Putamen (tissue), 1 donor: ENCODE measurements around the gene DIS3L2.
A peak's percentile ranks its signal among the peaks of the same experiment; 100 is the strongest.
"Not testable (repeated sequence)": the region's sequence is repeated elsewhere in the genome, so short reads cannot be mapped to it uniquely, and the experiment has no call there.

ENCODE experiments used
- DNase-seq: peaks from one replicate; pipeline ENCODE4 v3.0.0-alpha.2; 2016; ENCODE audit warnings: low spot score

DIS3L2 gene

GRCh38 chr2:232176587-232176986 is 215.1 kb downstream of the DIS3L2 start:
- not testable (repeated sequence) for DNase-seq

- no peak for DNase-seq
Observed at GRCh38 chr2:232183279-232183678, 221.8 kb downstream of the DIS3L2 start.

- no peak for DNase-seq
Observed at GRCh38 chr2:232184346-232184745, 222.8 kb downstream of the DIS3L2 start.

- DNase-seq: peak; percentile 10
Observed at GRCh38 chr2:232190796-232191195, 229.3 kb downstream of the DIS3L2 start.

GRCh38 chr2:232195487-232195886 is 234.0 kb downstream of the DIS3L2 start:
- DNase-seq: no peak

- DNase-seq: no peak
Observed at GRCh38 chr2:232196802-232197201, 235.3 kb downstream of the DIS3L2 start.

- no peak for DNase-seq
Observed at GRCh38 chr2:232200195-232200594, 238.7 kb downstream of the DIS3L2 start.

- DNase-seq: no peak
Observed at GRCh38 chr2:232203166-232203891, 241.8 kb downstream of the DIS3L2 start.

GRCh38 chr2:232203936-232204335 is 242.4 kb downstream of the DIS3L2 start:
- no peak for DNase-seq

GRCh38 chr2:232204457-232204931 is 243.0 kb downstream of the DIS3L2 start:
- peak; percentile 4 for DNase-seq

GRCh38 chr2:232207174-232207573 is 245.7 kb downstream of the DIS3L2 start:
- DNase-seq: no peak

- DNase-seq: no peak
Observed at GRCh38 chr2:232210306-232210705, 248.8 kb downstream of the DIS3L2 start.

GRCh38 chr2:232211743-232212686 is 250.5 kb downstream of the DIS3L2 start:
- DNase-seq: no peak

- DNase-seq: no peak
Observed at GRCh38 chr2:232213176-232213575, 251.7 kb downstream of the DIS3L2 start.

GRCh38 chr2:232214053-232214452 is 252.5 kb downstream of the DIS3L2 start:
- DNase-seq: no peak

GRCh38 chr2:232216028-232216427 is 254.5 kb downstream of the DIS3L2 start:
- no peak for DNase-seq

- DNase-seq: no peak
Observed at GRCh38 chr2:232218778-232219495, 257.4 kb downstream of the DIS3L2 start.

- no peak for DNase-seq
Observed at GRCh38 chr2:232219496-232219870, 258.0 kb downstream of the DIS3L2 start.

- DNase-seq: no peak
Observed at GRCh38 chr2:232219932-232220331, 258.4 kb downstream of the DIS3L2 start.

GRCh38 chr2:232225429-232225828 is 263.9 kb downstream of the DIS3L2 start:
- DNase-seq: no peak

GRCh38 chr2:232225895-232226294 is 264.4 kb downstream of the DIS3L2 start:
- DNase-seq: no peak

GRCh38 chr2:232228332-232228731 is 266.8 kb downstream of the DIS3L2 start:
- no peak for DNase-seq
